Endothelial cell of umbilical vein (primary cell): ENCODE data around the gene FOXK1.

ENCODE experiments used
- EZH2 ChIP-seq: IDR thresholded peaks from 2 replicates; pipeline ENCODE4 v1.6.1; 2012; ENCODE audit warnings: borderline replicate concordance, low read depth, mild to moderate bottlenecking, moderate library complexity, low read length, inconsistent platforms; ENCODE audit not compliant: severe bottlenecking
- GATA2 ChIP-seq: IDR thresholded peaks from 2 replicates; pipeline ENCODE4 v1.7.0; 2011; ENCODE audit warnings: low read depth, mild to moderate bottlenecking, moderate library complexity, mixed read lengths, low read length; ENCODE audit not compliant: insufficient read length, insufficient read depth
- MYC ChIP-seq: IDR thresholded peaks from one replicate; pipeline ENCODE4 v1.6.1; 2011; ENCODE audit warnings: mild to moderate bottlenecking, low read depth, low read length
- POLR2A ChIP-seq: IDR thresholded peaks from 2 replicates; pipeline ENCODE4 v1.6.1; 2012; ENCODE audit warnings: low read depth, mild to moderate bottlenecking, control low read depth, low read length
- POLR2AphosphoS5 ChIP-seq: IDR thresholded peaks from 2 replicates; pipeline ENCODE4 v1.6.1; 2012; ENCODE audit warnings: low read depth, mild to moderate bottlenecking, control low read depth, low read length, moderate library complexity; ENCODE audit not compliant: insufficient read depth
- TF ChIP-seq, protein P1 (sequence below), 2 donors: IDR thresholded peaks; 1 replicate in 1 of 2; 2 replicates in 1 of 2; pipeline ENCODE4 v1.5.1; 2011; ENCODE audit warnings: low read length in 2 of 2, mild to moderate bottlenecking in 2 of 2, moderate library complexity in 2 of 2, control low read depth in 1 of 2, inconsistent platforms in 1 of 2, low read depth in 1 of 2; ENCODE audit not compliant: insufficient read depth in 1 of 2; ENCODE audit errors: extremely low read depth in 1 of 2
- TF ChIP-seq, protein P2 (sequence below): IDR thresholded peaks from 2 replicates; pipeline ENCODE4 v1.6.1; 2011; ENCODE audit not compliant: insufficient read depth, insufficient read length

DNA sequence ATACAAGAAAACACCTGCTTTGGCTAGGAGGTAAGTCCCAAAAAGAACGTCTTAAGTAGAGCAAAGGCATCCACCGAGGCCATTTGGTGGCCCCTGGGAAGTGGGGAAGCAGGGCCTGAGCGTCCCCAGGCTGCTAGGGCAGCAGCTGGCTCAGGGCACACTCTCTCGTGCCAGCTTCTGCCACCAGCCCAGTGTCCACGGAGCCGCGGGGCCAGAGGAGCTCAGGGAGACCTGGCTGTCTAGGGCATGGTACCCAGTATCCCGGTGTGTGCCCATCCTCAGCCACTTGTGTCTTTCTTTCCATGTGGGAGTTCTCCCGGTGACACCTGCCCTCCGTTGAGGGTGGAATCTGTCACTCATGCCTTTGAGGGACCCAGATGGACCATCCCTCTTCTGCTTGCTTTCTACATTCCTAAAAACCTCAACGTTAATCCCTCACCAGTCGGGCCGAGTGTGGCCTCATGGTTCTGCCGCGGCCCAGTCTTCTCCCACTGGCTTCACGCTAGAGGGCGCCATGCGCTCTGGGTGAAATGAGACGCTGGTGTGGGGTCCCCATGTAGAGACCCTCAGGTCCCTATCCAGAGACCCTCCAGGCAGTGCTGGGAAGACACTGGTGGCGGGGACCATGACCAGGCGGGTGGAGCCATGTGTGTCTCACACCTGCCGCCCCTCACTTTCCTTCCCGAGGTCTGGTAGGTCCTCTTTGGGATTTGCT lies 83.8 kb downstream of the FOXK1 start:
- TF ChIP-seq, protein P1, sequence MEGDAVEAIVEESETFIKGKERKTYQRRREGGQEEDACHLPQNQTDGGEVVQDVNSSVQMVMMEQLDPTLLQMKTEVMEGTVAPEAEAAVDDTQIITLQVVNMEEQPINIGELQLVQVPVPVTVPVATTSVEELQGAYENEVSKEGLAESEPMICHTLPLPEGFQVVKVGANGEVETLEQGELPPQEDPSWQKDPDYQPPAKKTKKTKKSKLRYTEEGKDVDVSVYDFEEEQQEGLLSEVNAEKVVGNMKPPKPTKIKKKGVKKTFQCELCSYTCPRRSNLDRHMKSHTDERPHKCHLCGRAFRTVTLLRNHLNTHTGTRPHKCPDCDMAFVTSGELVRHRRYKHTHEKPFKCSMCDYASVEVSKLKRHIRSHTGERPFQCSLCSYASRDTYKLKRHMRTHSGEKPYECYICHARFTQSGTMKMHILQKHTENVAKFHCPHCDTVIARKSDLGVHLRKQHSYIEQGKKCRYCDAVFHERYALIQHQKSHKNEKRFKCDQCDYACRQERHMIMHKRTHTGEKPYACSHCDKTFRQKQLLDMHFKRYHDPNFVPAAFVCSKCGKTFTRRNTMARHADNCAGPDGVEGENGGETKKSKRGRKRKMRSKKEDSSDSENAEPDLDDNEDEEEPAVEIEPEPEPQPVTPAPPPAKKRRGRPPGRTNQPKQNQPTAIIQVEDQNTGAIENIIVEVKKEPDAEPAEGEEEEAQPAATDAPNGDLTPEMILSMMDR (IDR thresholded peaks at IDR 0.05; ENCODE audit: extremely low read depth in 1 of 2, insufficient read depth in 1 of 2, low read depth in 1 of 2, low read length in 2 of 2) = peak in 1 of 2 donors; percentile 29
- no peak for TF ChIP-seq EZH2
- no peak for TF ChIP-seq POLR2A
- no peak for TF ChIP-seq POLR2AphosphoS5
- TF ChIP-seq, protein P2, sequence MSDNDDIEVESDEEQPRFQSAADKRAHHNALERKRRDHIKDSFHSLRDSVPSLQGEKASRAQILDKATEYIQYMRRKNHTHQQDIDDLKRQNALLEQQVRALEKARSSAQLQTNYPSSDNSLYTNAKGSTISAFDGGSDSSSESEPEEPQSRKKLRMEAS = no peak
- TF ChIP-seq GATA2 = no peak
- TF ChIP-seq MYC = no peak
